ENCODE results near the gene C1S.

DNA sequence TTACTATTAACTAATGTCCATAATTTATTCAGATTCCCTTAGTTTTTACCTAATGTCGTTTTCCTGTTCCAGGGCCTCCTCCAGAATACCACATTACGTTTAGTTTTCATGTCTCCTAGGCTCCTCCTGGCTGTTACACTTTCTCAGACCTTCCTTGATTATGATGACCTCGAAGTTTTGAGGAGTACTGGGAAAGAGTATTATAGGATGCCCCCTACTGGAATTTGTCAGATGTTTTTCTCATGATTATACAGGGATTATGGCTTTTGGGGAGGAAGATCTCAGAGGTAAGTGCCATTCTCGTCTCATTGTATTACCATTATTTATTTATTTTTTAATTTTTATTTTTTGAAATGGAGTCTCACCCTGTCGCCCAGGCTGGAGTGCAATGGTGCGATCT, 17.7 kb upstream of the C1S start:
- TF ChIP-seq POLR2A (IDR thresholded peaks at IDR 0.05) (no peak), CTCF (IDR thresholded peaks at IDR 0.05) (no peak)

Data from lower leg skin (tissue), 3 donors.